G401.6 (cell line): ENCODE measurements around the gene NCAN.

Experiments used
- FAIRE-seq: peaks from 2 replicates; lab custom pipeline; 2012; peaks lifted over from hg19 to GRCh38; lab: Jason Lieb, UNC

NCAN gene

GRCh38 chr19:19294914-19295313, 83.2 kb downstream of the NCAN start:
- no peak for FAIRE-seq

GRCh38 chr19:19296953-19297689, 85.4 kb downstream of the NCAN start:
- no peak for FAIRE-seq

DNA sequence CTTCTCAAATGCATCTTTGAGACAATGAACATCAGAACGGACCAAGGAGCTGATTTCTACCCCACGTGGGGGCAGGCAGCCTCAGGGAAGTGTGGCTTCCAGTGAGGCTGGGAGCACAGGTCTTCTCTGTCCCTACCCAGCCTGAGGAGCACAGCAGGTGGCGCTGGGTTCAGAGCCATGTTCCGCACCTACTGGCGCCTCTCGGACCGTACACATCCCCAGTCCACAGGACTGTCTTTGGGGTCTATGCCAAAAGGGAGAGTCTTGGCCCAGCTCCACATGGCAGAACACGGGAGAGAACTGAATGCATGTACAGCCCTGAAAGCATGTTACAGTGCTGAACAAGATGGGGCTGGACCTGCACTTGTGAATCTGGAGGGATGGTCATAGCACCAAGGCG, 86.0 kb downstream of the NCAN start:
- FAIRE-seq, result no peak

- no peak for FAIRE-seq
These were observed 88.9 kb downstream of the NCAN start for GRCh38 chr19:19300613-19301012.
